Uterine smooth muscle cell (primary cell): Measurements from ENCODE around the gene CGB1. TPM values are rescaled to one million over a fixed set of nuclear protein-coding genes. Genes with fewer than 3 reads are reported as not detected.

ENCODE experiments used
- total RNA-seq: library from RNA; depleted of rRNA; stranded (reverse); fragments of >200 nt; gene quantifications from 2 replicates; pipeline ENCODE4 v1.2.3, GENCODE V29; 2014

Gene CGB1
- not detected in 2 replicates for total RNA-seq

DNA sequence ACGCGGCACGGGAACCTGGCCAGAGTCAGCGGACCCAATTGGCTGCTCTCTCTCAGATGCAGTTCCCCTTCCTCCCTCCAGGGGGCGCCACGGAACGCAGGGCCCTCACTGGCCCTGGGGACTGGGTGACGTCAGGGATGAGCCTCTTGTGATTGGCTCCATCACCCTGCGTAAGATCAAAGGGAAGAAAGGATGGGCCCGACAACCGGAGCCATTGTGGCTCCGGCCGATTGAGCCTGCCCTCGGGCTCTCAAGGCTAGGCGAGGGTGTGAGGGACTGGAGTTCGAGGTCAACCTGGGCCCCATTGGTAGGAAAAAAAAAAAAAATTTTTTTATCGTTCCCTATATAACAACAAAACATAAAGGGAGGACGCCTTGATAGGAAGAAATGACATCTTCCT lies at the start of gene CGB1:
Gene CGB1 (minus strand): TSS at position 81 of the 400 bp plus-strand sequence. CDS start 184 bp downstream, outside the sequence.

DNA sequence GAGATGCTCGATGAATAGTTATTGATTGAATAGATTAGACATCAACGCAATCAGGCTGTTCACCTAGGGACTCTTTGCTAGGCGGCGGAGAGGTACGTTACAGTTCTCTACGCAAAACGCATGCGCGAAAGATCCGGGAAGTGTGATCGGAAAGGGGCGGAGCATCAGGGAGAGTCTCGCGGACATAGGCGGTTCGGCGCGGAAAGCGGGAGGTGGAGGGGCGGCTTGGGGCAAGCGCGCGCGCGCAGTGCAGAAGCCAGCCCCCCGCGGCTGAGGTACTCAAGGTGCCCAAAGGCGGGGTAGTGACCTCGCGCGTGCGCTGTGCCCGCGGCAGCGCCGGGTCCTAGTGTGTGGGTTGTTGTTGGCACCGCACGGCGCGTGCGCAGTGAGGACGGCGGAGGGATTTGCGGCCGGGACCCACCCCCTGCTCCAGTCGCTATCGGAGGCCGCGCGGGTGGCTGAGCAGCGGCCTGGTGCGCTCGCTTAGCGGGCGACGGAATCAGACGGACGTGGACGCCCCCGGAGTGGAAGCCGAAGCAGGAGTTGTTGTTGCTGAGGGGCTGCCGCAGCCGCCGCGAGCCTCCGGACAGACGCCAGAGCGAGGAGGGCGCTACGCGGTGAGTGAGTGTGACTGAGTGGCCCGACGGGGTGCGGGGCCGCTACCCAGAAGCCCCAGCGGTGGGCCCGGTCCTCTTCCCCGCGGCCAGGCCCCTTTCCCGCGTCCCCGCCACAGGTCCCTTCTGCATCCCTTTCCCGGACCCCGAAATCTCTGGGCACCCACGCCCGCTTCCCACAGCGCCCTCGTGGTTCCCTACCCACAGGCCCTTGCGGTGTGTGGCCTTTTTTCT lies 48.5 kb upstream of the CGB1 start, which contains the start of gene SNRNP70:
Gene SNRNP70 (plus strand): TSS at position 432 of the 848 bp plus-strand sequence. CDS start 964 bp downstream, outside the sequence.

DNA sequence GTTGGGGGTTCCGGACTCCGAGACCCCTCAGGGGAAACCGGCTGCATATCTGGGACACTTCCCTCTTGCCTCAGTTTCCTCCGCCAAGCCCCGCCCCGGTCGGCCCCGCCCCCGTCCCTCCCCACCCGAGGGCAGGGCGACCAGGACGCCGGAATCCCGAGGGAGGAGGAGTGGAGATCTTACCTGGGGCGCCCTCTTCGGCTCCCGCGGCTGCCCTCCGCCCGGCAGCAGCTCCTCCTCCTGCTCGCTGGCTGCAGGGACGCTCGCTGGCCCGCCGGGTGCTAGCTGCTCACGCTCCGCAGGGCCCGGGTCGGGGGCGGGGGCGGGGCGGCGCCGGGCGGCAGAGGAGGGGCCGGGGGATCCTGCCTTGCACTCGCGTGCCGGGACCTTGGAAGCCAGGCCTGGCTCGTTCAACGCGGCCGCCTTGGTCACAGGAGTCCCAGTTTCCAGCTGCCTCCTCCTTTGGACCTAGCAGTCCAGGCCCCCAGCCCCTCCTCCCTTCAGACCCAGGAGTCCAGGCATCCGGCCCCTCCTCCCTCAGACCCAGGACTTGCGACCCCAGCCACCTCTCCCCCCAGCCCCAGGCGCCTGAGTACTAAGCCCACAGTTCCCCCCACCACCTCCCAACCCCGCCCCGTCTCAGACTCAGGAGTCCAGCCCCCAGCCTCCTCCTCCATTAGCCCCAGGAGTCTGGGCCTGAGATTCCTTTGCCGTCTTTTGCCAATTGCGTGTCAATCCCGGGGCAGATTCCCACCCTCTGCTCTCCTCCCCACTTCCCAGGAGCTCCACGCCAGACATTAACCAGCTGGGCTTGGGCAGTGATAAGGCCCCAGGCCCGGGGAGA lies 28.3 kb upstream of the CGB1 start, which contains the start of gene NTF4:
Gene NTF4 (minus strand): TSS at position 51 of the 844 bp plus-strand sequence. CDS start 2,821 bp downstream, outside the sequence.

DNA sequence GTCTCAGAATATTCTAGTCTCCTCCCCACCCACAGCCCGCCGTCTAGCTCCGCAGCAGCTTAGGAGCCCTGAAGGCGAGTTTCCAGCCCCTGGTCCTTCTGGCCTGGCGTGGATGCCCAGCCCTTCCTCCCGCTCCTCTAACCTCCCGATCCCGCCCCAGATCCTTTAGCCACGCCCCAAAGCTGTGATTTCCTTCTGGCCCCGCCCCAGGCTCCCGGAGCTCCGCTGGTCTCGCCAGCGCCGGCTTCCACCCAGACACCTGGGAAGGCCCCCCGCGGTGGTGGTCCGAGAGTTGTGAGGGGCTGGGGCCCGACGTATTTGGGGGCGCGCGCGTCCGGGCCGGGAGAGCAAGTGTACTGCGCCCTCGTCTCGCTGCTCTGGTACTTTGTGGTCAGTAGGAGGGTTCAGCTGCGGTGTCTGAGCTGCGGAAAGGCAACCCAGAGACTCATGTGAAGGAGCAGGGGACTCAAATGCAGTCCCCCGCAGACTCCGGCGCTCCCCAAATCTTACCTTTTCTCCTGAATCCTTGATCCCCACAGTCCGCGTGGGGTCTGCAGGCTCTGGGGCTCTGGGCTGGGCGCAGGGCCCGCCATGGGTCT lies 21.0 kb upstream of the CGB1 start, which contains the start of gene CGB7:
Gene CGB7 (minus strand): TSS at position 114 of the 599 bp plus-strand sequence. CDS start 2,374 bp downstream, outside the sequence.

DNA sequence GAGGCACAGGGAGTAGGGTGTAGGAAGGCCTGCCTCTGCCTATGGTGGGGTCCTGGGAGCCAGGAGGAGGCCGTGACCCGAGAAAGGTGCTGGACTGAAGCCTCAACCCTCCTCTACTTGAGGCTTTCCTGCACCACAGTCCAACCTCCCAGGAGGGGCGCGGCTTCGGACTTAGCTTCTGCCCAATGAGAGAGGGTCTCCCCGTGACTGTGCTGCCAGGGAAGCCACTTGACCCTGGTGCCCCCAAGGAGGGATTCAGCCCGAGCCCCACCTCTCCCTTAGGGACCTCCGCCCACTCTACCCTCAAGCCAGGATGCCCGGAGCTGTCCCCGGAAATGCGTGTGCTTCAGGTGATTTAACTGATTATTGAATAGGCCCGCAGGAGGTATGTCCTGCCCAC lies 12.3 kb upstream of the CGB1 start, which contains the start of gene CGB8:
Gene CGB8 (minus strand): TSS at position 101 of the 400 bp plus-strand sequence. CDS start 372 bp downstream, outside the sequence.

DNA sequence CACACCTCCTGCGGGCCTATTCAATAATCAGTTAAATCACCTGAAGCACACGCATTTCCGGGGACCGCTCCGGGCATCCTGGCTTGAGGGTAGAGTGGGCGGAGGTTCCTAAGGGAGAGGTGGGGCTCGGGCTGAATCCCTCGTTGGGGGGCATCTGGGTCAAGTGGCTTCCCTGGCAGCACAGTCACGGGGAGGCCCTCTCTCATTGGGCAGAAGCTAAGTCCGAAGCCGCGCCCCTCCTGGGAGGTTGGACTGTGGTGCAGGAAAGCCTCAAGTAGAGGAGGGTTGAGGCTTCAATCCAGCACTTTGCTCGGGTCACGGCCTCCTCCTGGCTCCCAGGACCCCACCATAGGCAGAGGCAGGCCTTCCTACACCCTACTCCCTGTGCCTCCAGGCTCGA lies 6.9 kb upstream of the CGB1 start, which contains the start of gene CGB5:
Gene CGB5 (plus strand): TSS at position 301 of the 400 bp plus-strand sequence. CDS start 362 bp downstream, outside the sequence.

DNA sequence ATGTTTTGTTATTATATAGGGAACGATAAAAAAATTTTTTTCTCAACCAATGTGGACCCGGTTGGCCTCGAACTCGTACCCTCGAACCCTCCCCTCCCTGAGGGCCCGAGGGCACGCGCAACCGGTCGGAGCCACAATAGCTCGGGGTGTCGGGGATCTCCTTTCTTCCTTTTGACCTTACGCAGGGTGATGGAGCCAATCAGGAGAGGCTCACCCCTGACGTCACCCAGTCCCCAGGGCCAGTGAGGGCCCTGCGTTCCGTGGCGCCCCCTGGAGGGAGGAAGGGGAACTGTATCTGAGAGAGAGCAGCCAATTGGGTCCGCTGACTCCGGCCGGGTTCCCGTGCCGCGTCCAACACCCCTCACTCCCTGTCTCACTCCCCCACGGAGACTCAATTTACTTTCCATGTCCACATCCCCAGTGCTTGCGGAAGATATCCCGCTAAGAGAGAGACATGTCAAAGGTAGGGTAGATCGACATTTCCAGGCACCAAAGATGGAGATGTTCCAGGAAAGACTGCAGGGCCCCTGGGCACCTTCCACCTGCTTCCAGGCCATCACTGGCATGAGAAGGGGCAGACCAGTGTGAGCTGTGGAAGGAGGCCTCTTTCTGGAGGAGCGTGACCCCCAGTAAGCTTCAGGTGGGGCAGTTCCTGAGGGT lies 4.9 kb downstream of the CGB1 start, which contains the start of gene CGB2:
Gene CGB2 (plus strand): TSS at position 249 of the 660 bp plus-strand sequence. CDS start 206 bp downstream, at position 455.

DNA sequence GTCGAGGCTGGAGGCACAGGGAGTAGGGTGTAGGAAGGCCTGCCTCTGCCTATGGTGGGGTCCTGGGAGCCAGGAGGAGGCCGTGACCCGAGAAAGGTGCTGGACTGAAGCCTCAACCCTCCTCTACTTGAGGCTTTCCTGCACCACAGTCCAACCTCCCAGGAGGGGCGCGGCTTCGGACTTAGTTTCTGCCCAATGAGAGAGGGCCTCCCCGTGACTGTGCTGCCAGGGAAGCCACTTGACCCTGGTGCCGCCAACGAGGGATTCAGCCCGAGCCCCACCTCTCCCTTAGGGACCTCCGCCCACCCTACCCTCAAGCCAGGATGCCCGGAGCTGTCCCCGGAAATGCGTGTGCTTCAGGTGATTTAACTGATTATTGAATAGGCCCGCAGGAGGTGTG lies 12.5 kb downstream of the CGB1 start, which contains the start of gene CGB3:
Gene CGB3 (minus strand): TSS at position 101 of the 400 bp plus-strand sequence. CDS start 362 bp downstream, outside the sequence.

DNA sequence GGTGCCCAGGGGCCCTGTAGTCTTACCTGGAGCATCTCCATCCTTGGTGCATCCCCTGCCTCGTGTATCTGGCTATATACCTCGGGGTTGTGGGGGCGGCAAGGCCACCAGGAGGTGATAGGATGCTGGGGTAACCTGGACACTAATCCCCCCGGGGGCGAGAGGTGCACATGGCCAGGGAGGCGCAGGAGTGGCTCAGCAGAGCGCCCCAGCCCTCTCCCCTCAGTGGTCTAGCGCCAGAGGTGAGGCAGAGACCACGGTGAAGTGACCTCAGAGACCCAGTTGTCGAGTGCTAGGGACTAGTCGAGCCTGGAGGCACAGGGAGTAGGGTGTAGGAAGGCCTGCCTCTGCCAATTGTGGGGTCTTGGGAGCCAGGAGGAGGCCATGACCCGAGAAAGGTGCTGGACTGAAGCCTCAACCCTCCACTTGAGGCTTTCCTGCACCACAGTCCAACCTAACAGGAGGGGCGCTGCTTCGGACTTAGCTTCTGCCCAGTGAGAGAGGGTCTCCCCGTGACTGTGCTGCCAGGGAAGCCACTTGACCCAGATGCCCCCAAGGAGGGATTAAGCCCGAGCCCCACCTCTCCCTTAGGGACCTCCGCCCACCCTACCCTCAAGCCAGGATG lies 19.5 kb downstream of the CGB1 start, which contains the start of gene LHB:
Gene LHB (minus strand): TSS at position 51 of the 625 bp plus-strand sequence. CDS start 10 bp downstream, at position 41.

DNA sequence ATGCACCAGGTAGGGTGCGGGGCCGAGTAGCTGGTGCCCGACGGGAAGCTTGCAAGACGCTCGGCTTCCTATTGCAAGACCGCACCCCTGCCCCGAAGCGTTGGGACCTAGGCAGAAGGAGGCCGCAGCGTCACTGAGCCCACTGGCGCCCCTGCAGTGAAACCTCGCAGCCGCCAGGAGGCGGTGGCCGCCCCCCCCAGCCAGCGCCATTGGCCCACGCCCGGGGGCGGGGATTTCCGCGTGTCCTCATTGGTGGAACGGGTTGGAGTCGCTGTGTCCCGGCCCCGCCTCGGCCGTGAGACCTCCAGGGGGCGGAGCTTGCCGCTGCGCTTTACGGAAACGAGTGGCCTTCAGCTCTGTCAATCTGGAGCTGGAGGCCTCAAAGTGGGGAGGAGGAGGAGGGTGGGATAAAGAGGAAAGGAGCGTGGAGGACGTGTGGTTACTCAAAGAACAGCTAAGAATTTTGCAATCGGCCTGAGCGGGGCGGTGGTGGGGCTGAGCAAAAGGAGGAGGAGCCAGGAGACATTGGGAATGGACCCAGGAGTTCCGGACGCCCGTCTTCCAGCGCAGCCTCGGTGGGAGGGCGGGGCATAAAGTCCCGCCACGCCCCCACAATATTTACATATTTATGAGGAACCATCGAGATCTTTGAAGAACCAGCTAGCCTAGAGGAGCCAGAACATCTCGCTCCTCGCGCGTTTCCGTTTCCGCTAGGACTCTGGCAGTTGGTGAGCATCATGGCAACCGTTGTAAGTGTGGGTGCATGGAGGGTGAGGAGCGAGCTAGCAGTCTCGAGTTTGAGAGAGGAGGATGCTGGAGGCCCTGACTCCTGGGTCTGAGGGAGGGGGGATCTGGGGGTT lies 43.3 kb downstream of the CGB1 start, which contains the start of the genes GYS1 and RUVBL2:
Gene GYS1 (minus strand): TSS at position 135 of the 860 bp plus-strand sequence. CDS start 197 bp downstream, outside the sequence.
Gene RUVBL2 (plus strand): TSS at position 713 of the 860 bp plus-strand sequence. CDS start 25 bp downstream, at position 738.

Other genes starting within 250 kb of the CGB1 start
- gene BCAT2, start 225.9 kb downstream of the CGB1 start, total RNA-seq, result 27.8 and 36.2 TPM in 2 replicates
- 6.0 and 16.1 TPM in 2 replicates for gene HSD17B14, start 200.4 kb downstream of the CGB1 start, total RNA-seq
- gene PLEKHA4, start 168.3 kb downstream of the CGB1 start, total RNA-seq, result 12.0 and 15.5 TPM in 2 replicates
- 124 and 144 TPM in 2 replicates for gene PPP1R15A, start 164.5 kb downstream of the CGB1 start, total RNA-seq
- 0.37 TPM in 1 of 2 replicates, not detected in the other for gene TULP2, start 138.2 kb downstream of the CGB1 start, total RNA-seq
- 69.9 and 197 TPM in 2 replicates for gene NUCB1, start 136.6 kb downstream of the CGB1 start, total RNA-seq
- not detected in 2 replicates for gene DHDH, start 103.2 kb downstream of the CGB1 start, total RNA-seq
- gene BAX, start 82.0 kb downstream of the CGB1 start, total RNA-seq, result 64.2 and 70.1 TPM in 2 replicates
- 901 and 3,848 TPM in 2 replicates for gene FTL, start 71.6 kb downstream of the CGB1 start, total RNA-seq
- gene GYS1, start 43.6 kb downstream of the CGB1 start, total RNA-seq, result 23.4 and 31.5 TPM in 2 replicates
- gene RUVBL2, start 43.0 kb downstream of the CGB1 start, total RNA-seq, result 213 and 418 TPM in 2 replicates
- not detected in 2 replicates for gene LHB, start 19.8 kb downstream of the CGB1 start, total RNA-seq
- not detected in 2 replicates for gene CGB3, start 12.6 kb downstream of the CGB1 start, total RNA-seq
- not detected in 2 replicates for gene CGB2, start 5.0 kb downstream of the CGB1 start, total RNA-seq
- not detected in 2 replicates for gene CGB5, start 7.0 kb upstream of the CGB1 start, total RNA-seq
- gene CGB8, start 12.2 kb upstream of the CGB1 start, total RNA-seq, result not detected in 2 replicates
- 0.22 and 0.37 TPM in 2 replicates for gene CGB7, start 20.9 kb upstream of the CGB1 start, total RNA-seq
- not detected in 2 replicates for gene NTF4, start 27.9 kb upstream of the CGB1 start, total RNA-seq
- gene KCNA7, start 35.8 kb upstream of the CGB1 start, total RNA-seq, result not detected in 2 replicates
- 101 and 166 TPM in 2 replicates for gene SNRNP70, start 48.6 kb upstream of the CGB1 start, total RNA-seq
- gene LIN7B, start 77.5 kb upstream of the CGB1 start, total RNA-seq, result 4.8 and 13.1 TPM in 2 replicates
- gene C19orf73, start 82.2 kb upstream of the CGB1 start, total RNA-seq, result 0.87 and 1.2 TPM in 2 replicates
- 1.2 and 1.5 TPM in 2 replicates for gene PPFIA3, start 82.6 kb upstream of the CGB1 start, total RNA-seq
- gene HRC, start 118.5 kb upstream of the CGB1 start, total RNA-seq, result not detected in 2 replicates
- gene TRPM4, start 120.9 kb upstream of the CGB1 start, total RNA-seq, result 10.2 and 17.1 TPM in 2 replicates